Upper lobe of left lung (tissue), 4 donors: ENCODE measurements around the gene ZNF408.

Source experiments
- CTCF ChIP-seq, 6 experiments: fragments of 450-650 bp in 4 of 6; fragments of 200-600 bp in 2 of 6; sonication (generic) in 2 of 6; IDR thresholded peaks; one replicate each; pipeline ENCODE4 v1.5.1; 2016 to 2019; ENCODE audit warnings: antibody characterized with exemption in 6 of 6
- EP300 ChIP-seq, 4 donors: sonication (generic); formaldehyde crosslinking; IDR thresholded peaks; one replicate each; pipeline ENCODE4 v1.5.1; 2017; ENCODE audit warnings: antibody characterized with exemption in 4 of 4, control low read depth in 2 of 4
- POLR2A ChIP-seq, 4 donors: fragments of 450-650 bp; IDR thresholded peaks; one replicate each; pipeline ENCODE4 v1.5.1; 2016 to 2017; ENCODE audit warnings: antibody characterized with exemption in 4 of 4, mild to moderate bottlenecking in 2 of 4
- POLR2AphosphoS5 ChIP-seq, 2 donors: sonication (generic); formaldehyde crosslinking; IDR thresholded peaks; one replicate each; pipeline ENCODE4 v1.5.1; 2017; ENCODE audit warnings: antibody characterized with exemption in 2 of 2

- no peak for TF ChIP-seq POLR2A (IDR thresholded peaks at IDR 0.05)
- no peak for TF ChIP-seq CTCF (IDR thresholded peaks at IDR 0.05)
- TF ChIP-seq EP300 (IDR thresholded peaks at IDR 0.05) = no peak
- TF ChIP-seq POLR2AphosphoS5 (IDR thresholded peaks at IDR 0.05) = no peak
Observed at GRCh38 chr11:46680164-46680760, 20.6 kb upstream of the ZNF408 start.
